PC-9 (cell line): ENCODE measurements around the gene ATG5.

Experiments used
- EZH2 ChIP-seq: fragments of 200-600 bp; sonication (generic); IDR thresholded peaks from 2 replicates; pipeline ENCODE4 v1.8.0; 2017; ENCODE audit warnings: antibody characterized with exemption, low read depth
- TF ChIP-seq, protein P1 (sequence below): fragments of 200-600 bp; sonication (generic); conservative IDR thresholded peaks from 2 replicates; pipeline ENCODE4 v1.6.1; 2017; ENCODE audit warnings: mixed run types, antibody characterized with exemption, mild to moderate bottlenecking, moderate library complexity

DNA sequence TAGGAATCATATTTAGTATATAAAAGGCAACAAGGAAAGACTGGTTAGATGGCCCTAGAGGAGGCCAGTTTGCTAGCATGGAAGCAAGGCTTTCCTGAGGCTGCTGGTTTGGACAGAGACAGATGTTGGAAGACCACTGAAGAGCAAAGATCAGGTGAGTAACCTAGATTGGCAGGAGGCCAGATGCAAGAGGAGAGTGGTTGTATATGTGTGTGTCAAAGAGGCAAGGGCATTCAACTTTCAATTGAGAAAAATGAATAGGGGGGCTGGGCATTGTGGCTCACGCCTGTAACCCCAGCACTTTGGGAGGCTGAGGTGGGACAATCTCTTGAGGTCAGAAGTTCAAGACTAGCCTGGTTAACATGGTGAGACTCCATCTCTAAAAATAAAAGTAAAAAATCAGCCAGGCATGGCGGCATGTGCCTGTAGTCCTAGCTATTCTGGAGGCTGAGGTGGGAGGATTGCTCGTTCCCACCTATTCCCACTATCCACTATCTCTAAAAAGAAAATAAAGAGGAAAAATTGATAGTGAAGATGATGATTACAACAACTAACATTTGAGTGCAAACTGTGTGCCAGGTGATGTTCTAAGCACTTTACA is 159.6 kb downstream of the ATG5 start:
- TF ChIP-seq, protein P1, sequence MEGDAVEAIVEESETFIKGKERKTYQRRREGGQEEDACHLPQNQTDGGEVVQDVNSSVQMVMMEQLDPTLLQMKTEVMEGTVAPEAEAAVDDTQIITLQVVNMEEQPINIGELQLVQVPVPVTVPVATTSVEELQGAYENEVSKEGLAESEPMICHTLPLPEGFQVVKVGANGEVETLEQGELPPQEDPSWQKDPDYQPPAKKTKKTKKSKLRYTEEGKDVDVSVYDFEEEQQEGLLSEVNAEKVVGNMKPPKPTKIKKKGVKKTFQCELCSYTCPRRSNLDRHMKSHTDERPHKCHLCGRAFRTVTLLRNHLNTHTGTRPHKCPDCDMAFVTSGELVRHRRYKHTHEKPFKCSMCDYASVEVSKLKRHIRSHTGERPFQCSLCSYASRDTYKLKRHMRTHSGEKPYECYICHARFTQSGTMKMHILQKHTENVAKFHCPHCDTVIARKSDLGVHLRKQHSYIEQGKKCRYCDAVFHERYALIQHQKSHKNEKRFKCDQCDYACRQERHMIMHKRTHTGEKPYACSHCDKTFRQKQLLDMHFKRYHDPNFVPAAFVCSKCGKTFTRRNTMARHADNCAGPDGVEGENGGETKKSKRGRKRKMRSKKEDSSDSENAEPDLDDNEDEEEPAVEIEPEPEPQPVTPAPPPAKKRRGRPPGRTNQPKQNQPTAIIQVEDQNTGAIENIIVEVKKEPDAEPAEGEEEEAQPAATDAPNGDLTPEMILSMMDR: no peak
- TF ChIP-seq EZH2: no peak
